Left ventricle myocardium superior (tissue), 1 donor: ENCODE results near the gene AMZ2. TPM values are rescaled to one million over a fixed set of nuclear protein-coding genes. Genes with fewer than 3 reads are reported as not detected.
"Not testable (repeated sequence)": the region's sequence is repeated elsewhere in the genome, so short reads cannot be mapped to it uniquely, and the experiment has no call there.

Source experiments
- ATAC-seq: fragments of 200-7000 bp; cut with Tn5 transposase; one replicate; pipeline ENCODE4 v1.9.1; 2020; ENCODE audit warnings: mild to moderate bottlenecking, moderate library complexity
- DNase-seq: peaks from one replicate; pipeline ENCODE4 v3.0.0-alpha.2; 2020
- intact Hi-C: fragments of 100-400 bp; cut with micrococcal nuclease; formaldehyde crosslinking; loops from one replicate; pipeline ENCODE4 v1.11.0; 2022
- long read RNA-seq: library from polyadenylated mRNA; unstranded; transcript quantifications from one replicate; pipeline ENCODE4 v2.0.0, GENCODE V29; 2021
- total RNA-seq: library from RNA; stranded (reverse); fragmentation: NEBNext Ultra II Directional; extraction: Animal tissue kit (Norgen Biotek cat#: 25700); gene quantifications from one replicate; pipeline ENCODE4 v1.2.1, GENCODE V29; 2021
- donor health status: DM: no; HTN: yes; CAD: no; lungs with severe emphysema.

The AMZ2 gene, protein sequence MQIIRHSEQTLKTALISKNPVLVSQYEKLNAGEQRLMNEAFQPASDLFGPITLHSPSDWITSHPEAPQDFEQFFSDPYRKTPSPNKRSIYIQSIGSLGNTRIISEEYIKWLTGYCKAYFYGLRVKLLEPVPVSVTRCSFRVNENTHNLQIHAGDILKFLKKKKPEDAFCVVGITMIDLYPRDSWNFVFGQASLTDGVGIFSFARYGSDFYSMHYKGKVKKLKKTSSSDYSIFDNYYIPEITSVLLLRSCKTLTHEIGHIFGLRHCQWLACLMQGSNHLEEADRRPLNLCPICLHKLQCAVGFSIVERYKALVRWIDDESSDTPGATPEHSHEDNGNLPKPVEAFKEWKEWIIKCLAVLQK
- total RNA-seq: 92.1 TPM
- long read RNA-seq, transcript AMZ2-202 (7 exons, 2,402 nt): major isoform, 78 of 158 reads
- long read RNA-seq, transcript AMZ2-203 (8 exons, 1,378 nt): minor isoform, 27 of 158 reads
- long read RNA-seq, partial matches to known transcripts: 4 of 158 reads
- long read RNA-seq, other reads (novel, unspliced or antisense): 46 of 158 reads

- DNase-seq (peak; percentile 98), ATAC-seq (peak; percentile 99)
- intact Hi-C loops: no loop called here
Measured at GRCh38 chr17:68247445-68248198, at the start of gene AMZ2. TSS of gene AMZ2 (plus strand) at chr17:68248043. CDS start at chr17:68250188, 2,145 bp downstream.

DNA sequence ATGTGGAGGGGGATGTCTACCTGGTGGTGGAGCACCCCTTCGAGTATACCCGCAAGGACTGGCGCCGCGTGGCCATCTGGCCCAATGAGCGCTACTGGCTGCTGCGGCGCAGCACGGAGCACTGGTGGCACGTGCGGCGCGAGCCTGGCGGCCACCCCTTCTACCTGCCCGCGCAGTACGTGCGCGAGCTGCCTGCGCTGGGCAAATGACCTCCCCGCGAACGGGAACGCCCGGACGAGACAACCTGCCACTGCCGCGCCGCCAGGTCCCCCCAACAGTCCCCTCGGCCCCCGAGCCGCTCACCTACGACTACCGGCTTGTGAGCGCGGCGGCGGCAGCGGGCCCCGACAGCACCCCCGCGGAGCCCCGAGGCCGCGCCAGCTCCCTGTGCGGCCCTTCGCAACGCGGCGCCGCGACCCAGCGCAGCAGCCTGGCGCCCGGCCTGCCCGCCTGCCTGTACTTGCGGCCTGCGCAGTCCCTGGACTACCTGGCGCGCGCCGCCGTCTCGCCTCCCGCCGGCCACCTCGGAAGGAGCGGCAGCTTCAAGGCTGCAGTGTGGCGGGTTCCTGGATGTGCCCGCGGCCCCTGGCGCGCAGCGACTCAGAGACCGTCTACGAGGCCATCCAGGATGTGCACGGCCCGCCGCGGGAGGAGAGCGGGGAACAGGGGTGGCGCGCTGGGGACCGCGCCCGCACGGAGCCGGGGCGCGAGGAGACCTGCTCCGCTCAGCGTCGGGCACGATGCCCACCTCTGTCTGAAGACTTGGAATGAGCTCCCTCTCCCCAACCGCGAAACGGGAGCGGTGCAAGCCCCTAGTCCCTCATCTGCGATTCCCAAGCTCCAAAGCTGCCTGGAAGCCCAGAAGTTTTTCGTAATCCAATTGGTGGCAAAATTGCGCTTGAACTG lies 48.7 kb upstream of the AMZ2 start:
- no peak for DNase-seq
- no peak for ATAC-seq
- intact Hi-C loops: no loop called here

DNA sequence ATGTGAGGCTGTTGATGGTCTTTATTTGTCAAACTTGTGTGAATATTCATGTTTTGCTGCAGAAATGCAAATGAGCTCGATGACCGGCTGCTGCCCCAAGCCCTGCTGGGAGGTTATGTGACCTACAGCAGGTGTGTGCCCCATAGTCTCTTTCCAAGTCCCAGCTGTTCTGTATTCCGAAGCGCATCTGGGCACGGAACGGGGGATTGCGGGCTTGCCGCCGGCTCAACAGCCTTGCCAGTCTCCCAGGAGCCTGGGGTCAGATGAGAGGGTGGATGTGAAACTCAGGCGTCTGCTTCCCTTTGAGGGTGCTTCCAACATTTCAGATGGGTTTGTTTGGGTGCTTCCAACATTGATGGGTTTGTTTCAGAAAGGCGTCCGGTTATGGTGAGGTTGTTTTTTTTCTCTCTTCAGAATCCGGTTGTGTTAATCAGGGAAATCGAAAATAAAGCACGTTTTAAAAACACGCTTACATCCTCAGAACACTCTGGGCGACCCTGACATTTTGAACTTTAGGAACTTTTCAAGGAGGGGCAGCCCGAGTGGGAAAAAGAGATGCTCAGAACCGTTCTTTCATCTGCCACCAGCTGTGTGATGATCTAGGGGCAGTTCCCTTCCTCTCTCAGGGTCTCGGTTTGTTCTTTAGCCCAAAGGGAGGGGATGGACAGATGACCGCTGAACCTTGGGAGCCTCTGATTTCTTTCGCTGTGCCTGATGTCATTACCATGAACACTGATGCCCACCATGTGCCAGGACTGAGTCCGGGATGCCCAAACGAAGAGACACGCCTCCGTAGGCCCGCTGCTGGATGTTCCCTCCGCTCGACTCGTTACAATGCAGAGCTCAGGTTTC lies 47.8 kb upstream of the AMZ2 start:
- intact Hi-C loops: no loop called here
- ATAC-seq: no peak
- no peak for DNase-seq

DNA sequence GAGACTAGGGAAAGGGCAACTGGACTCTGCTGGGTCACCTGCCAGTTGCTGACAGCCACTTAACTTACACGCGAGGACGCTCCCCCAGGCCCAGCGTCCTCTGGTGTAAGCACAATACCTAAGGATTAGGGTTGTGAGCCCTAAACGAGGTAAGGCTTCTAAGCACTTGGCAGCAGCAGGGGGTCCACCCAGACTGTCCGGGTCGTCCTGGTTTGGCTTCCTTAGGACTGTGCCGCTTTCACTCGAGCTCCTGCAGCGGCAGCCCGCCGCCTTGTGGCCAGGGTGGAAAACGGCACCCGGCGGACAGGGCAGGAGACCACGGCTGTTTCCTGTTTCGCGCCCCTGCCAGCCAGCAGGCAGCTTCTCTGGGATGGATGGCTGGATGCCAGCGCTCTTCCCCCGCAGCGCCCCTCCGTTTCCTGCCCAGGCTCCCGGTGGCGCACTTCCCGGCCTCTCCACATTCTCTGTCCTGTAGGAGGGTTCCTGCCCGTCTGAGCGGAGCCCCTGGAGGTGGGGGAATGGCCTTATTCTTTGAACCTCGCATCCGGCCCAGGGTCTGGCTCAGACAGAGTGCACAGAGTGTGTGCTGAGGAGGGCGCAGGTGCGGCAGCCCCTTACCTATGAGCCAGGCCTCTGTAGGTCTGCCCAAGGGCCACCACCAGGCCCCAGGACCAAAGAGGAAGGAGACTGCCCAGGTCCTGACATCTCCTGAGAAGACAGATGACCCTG lies 47.0 kb upstream of the AMZ2 start:
- peak; percentile 87 for DNase-seq
- peak; percentile 66 for ATAC-seq
- intact Hi-C loops: no loop called here

DNA sequence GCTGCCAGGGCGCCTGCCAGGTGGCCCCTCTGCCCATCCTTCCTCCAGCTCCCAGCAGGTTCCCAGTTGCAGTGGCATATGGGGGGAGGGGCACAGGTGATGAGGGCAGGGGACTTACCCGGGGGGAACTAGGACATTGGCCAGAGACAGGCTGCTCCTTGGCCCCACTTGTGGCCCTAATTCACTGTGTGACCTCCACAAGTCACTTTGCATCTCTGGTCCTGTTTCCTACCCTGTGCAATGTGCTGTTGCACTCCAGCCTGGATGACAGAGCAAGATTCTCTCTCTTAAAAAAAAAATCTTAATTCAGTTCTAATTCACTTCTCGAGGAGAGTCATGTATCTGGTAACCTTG lies 46.4 kb upstream of the AMZ2 start:
- intact Hi-C loops, DNase-seq, ATAC-seq: not testable (repeated sequence)

- intact Hi-C loops, ATAC-seq, DNase-seq: not testable (repeated sequence)
Measured at GRCh38 chr17:68202321-68202720, 45.5 kb upstream of the AMZ2 start.

DNA sequence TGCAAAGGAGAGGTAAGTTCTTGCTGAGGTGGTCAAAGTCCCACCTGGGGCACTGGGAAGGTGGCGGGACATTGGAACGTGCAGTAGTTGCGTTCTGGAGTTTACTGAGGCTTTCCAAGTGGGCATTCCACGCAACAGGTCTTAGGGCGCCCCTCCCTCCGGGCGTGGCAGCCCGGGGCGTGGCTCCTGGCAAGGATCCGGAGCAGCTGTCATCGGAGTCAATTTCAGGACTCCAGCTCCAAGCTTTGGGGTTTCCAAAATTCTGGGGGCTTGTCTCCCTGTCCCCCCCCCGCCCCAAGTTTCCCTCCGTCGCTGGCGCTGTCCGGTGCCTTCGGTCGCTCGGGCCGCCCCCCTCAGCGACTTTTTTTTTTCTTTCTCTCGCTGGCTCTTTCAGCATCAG lies 43.1 kb upstream of the AMZ2 start:
- ATAC-seq (peak; percentile 15), DNase-seq (no peak)
- intact Hi-C loops: no loop called here

DNA sequence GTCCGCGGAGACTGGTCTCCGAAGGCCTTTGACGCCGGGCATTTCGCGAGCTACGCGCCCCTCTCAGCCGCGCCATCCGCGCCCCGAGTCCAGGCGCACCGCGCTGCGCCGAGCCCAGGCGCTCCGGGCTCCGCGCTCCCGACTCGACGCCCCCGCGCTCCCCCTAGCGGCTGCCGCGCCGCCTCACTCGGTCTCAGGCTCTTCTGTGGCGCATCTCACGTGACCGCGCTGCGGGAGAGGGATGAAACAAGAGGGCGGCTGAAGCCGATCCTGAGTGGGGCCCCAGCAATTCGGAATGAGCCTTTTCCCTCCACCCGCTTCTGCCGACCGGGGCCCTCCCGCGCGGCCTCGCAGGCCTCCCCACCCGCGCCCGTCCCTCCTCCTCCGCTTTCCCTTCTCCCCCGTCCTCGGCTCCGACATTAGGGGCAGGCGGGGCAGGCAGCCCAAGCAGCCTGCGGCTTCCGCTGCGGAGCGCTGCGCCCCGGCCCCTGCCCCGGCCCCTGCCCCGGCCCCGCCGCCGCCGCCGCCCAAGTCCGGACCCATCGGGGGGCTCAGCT lies 42.5 kb upstream of the AMZ2 start:
- intact Hi-C loops: no loop called here
- DNase-seq (peak; percentile 97), ATAC-seq (peak; percentile 95)

GRCh38 chr17:68205808-68206720 lies 41.8 kb upstream of the AMZ2 start:
- DNase-seq: no peak
- peak; percentile 24 for ATAC-seq
- intact Hi-C loops: no loop called here

DNA sequence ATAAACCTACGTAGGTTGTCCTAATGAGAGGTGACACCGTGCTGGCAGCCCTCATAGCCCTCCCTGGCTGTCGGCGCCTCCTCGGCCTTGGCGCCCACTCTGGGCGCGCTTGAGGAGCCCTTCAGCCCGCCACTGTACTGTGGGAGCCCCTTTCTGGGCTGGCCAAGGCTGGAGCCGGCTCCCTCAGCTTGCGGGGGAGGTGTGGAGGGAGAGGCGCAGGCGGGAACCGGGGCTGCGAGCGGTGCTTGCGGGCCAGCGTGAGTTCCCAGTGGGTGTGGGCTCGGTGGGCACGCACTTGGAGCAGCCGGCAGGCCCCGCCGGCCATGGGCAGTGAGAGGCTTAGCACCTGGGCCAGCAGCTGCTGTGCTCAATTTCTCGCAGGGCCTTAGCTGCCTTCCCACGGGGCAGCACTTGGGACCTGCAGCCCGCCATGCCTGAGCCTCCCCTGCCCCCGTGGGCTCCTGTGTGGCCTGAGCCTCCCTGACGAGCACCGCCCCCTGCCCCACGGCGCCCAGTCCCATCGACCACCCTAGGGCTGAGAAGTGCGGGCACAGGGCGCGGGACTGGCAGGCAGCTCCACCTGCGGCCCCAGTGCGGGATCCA lies 40.1 kb upstream of the AMZ2 start:
- ATAC-seq (no peak), DNase-seq (peak; percentile 54)
- intact Hi-C loops: no loop called here

- DNase-seq, ATAC-seq, intact Hi-C loops: not testable (repeated sequence)
Measured at GRCh38 chr17:68208651-68209050, 39.2 kb upstream of the AMZ2 start.

DNA sequence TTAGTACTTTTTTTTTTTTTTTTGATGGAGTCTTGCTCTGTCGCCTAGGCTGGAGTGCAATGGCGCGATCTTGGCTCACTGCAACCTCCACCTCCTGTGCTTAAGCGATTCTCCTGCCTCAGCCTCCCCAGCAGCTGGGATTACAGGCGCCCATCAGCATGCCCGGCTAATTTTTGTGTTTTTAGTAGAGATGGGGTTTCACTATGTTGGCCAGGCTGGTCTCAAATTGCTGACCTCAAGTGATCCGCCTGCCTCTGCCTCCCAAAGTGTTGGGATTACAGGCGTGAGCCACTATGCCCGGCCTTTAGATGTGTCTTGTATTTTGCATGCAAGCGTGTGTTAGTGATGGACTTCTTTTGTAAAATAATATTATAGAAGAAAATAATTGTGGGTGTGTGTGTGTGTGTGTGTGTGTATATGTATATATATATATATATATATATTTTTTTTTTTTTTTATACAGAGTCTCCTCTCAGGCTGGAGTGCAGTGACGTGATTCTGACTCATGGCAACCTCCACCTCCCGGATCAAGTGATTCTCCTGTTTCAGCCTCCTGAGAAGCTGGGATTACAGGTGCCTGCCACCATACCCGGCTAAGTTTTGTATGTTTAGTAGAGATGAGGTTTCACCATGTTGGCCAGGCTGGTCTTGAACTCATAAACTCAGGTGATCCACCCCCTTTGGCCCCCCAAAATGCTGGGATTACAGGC lies 38.5 kb upstream of the AMZ2 start:
- intact Hi-C loops, DNase-seq, ATAC-seq: not testable (repeated sequence)

DNA sequence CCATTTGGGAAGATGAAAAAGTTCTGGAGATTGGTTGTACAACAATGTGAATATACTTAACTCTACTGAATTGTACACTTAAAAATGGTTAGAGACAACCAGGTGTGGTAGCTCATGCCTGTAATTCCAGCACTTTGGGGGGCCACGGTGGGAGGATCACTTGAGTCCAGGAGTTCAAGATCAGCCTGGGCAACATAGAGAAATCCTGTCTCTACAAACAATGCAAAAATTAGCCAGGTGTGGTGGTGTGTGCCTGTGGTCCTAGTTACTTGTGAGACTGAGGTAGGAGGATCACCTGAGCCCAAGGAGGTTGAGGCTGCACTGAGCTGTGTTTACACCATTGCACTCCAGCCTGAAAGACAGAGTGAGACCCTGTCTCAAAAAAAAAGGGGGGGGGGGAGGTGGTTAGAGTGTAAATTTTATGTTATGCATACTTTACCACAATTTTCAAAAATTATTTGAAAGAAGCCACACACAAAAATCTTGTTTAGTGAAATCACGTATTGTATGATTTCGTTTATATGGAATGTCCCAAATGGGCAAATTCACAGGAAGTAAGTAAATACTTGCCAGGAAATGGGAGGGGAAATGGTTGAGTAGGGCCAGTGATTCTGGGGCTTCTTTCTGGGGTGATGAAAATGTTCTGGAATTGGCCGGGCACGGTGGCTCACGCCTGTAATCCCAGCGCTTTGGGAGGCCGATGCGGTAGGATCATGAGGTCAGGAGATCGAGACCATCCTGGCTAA lies 37.1 kb upstream of the AMZ2 start:
- ATAC-seq: no peak
- no peak for DNase-seq
- intact Hi-C loops: no loop called here
